IMR-90 (cell line): Measurements from ENCODE around the gene AP1S1.

Source experiments
- BHLHE40 ChIP-seq: fragments of 150-350 bp; IDR thresholded peaks from 2 replicates; pipeline ENCODE4 v1.6.1; 2016; ENCODE audit warnings: mild to moderate bottlenecking, low read depth, low read length
- CEBPB ChIP-seq: IDR thresholded peaks from 2 replicates; pipeline ENCODE4 v1.6.1; 2012; ENCODE audit warnings: low read depth, low read length, improper control_type of control experiment
- CHD1 ChIP-seq: IDR thresholded peaks from 2 replicates; pipeline ENCODE4 v1.6.1; 2012; ENCODE audit warnings: low read depth, low read length, improper control_type of control experiment
- MAFK ChIP-seq: IDR thresholded peaks from 2 replicates; pipeline ENCODE4 v1.6.1; 2012; ENCODE audit warnings: low read depth, low read length, improper control_type of control experiment
- MAZ ChIP-seq: IDR thresholded peaks from 2 replicates; pipeline ENCODE4 v1.6.1; 2012; ENCODE audit warnings: low read depth, mild to moderate bottlenecking, low read length, improper control_type of control experiment, moderate library complexity, borderline replicate concordance
- MXI1 ChIP-seq: IDR thresholded peaks from 2 replicates; pipeline ENCODE4 v1.6.1; 2012; ENCODE audit warnings: low read depth, mild to moderate bottlenecking, low read length, moderate library complexity, borderline replicate concordance
- POLR2A ChIP-seq: IDR thresholded peaks from 2 replicates; pipeline ENCODE4 v1.6.1; 2012; ENCODE audit warnings: mild to moderate bottlenecking, low read depth, low read length
- RAD21 ChIP-seq: IDR thresholded peaks from 2 replicates; pipeline ENCODE4 v1.6.1; 2012; ENCODE audit warnings: low read length, improper control_type of control experiment
- RFX5 ChIP-seq: IDR thresholded peaks from 2 replicates; pipeline ENCODE4 v1.8.0; 2012; ENCODE audit warnings: low read depth, mild to moderate bottlenecking, low read length, moderate library complexity
- SMC3 ChIP-seq: fragments of 150-350 bp; IDR thresholded peaks from 2 replicates; pipeline ENCODE4 v1.6.1; 2016; ENCODE audit warnings: low read depth, mild to moderate bottlenecking, antibody characterized with exemption, low read length, moderate library complexity
- USF2 ChIP-seq: fragments of 150-350 bp; IDR thresholded peaks from 2 replicates; pipeline ENCODE4 v1.6.1; 2017; ENCODE audit warnings: mild to moderate bottlenecking, antibody characterized with exemption, low read length, low read depth
- TF ChIP-seq, protein P1 (sequence below): conservative IDR thresholded peaks from 2 replicates; pipeline ENCODE4 v1.5.1; 2012; ENCODE audit warnings: mild to moderate bottlenecking, low read depth, low read length, improper control_type of control experiment

DNA sequence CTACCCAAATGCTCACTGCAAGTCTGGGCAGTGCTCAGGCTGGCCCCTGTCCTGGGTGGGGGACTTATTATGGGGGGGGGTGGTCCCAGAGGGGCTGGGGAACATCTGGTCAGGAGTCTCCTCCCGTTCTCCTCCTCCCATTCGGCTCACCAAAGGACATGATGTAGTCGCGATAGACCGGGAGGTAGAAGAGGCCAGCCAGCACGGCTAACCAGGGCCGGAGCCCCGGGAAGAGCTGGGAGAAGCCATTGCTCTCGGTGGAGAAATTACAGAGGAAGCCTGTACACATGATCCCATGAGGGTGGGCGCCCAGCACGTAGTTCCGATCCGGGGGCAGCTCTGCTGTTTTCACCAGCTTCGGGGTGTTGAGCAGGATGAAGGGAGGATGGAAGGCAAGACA is 44.2 kb downstream of the AP1S1 start:
- TF ChIP-seq RAD21, result no peak
- TF ChIP-seq, protein P1, sequence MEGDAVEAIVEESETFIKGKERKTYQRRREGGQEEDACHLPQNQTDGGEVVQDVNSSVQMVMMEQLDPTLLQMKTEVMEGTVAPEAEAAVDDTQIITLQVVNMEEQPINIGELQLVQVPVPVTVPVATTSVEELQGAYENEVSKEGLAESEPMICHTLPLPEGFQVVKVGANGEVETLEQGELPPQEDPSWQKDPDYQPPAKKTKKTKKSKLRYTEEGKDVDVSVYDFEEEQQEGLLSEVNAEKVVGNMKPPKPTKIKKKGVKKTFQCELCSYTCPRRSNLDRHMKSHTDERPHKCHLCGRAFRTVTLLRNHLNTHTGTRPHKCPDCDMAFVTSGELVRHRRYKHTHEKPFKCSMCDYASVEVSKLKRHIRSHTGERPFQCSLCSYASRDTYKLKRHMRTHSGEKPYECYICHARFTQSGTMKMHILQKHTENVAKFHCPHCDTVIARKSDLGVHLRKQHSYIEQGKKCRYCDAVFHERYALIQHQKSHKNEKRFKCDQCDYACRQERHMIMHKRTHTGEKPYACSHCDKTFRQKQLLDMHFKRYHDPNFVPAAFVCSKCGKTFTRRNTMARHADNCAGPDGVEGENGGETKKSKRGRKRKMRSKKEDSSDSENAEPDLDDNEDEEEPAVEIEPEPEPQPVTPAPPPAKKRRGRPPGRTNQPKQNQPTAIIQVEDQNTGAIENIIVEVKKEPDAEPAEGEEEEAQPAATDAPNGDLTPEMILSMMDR, result no peak
- no peak for TF ChIP-seq CEBPB
- no peak for TF ChIP-seq RFX5
- TF ChIP-seq POLR2A, result no peak
- TF ChIP-seq MAZ, result no peak
- no peak for TF ChIP-seq SMC3
- no peak for TF ChIP-seq CHD1
- no peak for TF ChIP-seq MAFK
- no peak for TF ChIP-seq MXI1
- no peak for TF ChIP-seq USF2
- no peak for TF ChIP-seq BHLHE40
